Measurements from ENCODE around the gene UNC13B.

DNA sequence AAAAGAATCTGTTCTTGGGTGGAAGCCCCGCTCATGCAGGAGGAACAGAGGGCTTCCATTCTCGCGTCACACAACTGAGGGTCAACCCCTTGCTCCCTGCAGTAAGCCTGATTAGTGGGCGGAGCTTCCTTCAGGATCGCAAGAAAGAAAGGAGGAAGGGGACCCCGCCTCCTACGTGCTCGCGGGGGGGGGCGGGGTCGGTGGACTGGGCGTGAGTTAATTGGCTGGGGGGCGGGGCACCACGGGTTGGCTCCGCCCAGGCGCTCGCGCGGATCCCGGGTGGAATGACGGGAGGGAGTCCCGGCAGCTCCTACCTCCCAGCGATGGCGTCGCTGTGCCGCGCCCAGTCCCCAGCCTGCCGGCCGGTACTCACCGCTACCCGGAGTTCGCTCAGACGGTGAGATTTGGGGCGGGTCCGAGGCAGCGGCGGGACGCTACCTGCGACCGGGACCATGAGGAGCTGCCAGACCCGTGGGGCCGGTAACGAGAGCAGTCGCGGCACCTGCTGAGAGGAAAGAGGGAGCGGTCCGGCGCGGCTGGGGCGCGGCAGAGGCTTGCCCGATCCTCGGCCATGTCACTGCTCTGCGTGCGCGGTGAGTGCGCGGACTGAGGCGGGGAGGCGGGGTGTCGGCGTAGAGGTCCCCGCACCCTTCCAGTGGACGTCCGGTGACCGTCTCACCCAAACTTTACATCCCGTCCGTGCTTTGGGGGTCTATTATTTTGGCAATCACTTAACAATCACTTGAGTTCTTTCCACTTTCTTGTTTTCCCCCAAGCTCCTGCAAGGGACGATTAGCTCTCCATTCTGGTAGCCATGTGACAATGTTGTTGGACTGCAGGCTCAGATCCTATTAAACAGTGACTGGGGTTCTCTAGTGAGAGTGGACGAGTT lies at the start of gene UNC13B:
- TF ChIP-seq, protein P1, sequence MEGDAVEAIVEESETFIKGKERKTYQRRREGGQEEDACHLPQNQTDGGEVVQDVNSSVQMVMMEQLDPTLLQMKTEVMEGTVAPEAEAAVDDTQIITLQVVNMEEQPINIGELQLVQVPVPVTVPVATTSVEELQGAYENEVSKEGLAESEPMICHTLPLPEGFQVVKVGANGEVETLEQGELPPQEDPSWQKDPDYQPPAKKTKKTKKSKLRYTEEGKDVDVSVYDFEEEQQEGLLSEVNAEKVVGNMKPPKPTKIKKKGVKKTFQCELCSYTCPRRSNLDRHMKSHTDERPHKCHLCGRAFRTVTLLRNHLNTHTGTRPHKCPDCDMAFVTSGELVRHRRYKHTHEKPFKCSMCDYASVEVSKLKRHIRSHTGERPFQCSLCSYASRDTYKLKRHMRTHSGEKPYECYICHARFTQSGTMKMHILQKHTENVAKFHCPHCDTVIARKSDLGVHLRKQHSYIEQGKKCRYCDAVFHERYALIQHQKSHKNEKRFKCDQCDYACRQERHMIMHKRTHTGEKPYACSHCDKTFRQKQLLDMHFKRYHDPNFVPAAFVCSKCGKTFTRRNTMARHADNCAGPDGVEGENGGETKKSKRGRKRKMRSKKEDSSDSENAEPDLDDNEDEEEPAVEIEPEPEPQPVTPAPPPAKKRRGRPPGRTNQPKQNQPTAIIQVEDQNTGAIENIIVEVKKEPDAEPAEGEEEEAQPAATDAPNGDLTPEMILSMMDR (IDR thresholded peaks at IDR 0.05): no peak
- no peak for TF ChIP-seq EZH2 (IDR thresholded peaks at IDR 0.05; ENCODE audit: borderline replicate concordance, insufficient read depth, low read depth, low read length, poor library complexity, severe bottlenecking)

Data from B cell (primary cell).